Stimulated activated CD8-positive, alpha-beta memory T cell treated with anti-CD3 and anti-CD28 coated beads, Interleukin-12 subunit alpha, Interleukin-12 subunit beta, amount 100 ng/mL, for 24 hours (primary cell): ENCODE data around the gene YY1AP1.
A peak's percentile ranks its signal among the peaks of the same experiment; 100 is the strongest.
"Not testable (repeated sequence)": the region's sequence is repeated elsewhere in the genome, so short reads cannot be mapped to it uniquely, and the experiment has no call there.

Source experiments
- DNase-seq: peaks from one replicate; pipeline ENCODE4 v3.0.0-alpha.2; 2020; ENCODE audit errors: extremely low read depth

Gene YY1AP1, protein sequence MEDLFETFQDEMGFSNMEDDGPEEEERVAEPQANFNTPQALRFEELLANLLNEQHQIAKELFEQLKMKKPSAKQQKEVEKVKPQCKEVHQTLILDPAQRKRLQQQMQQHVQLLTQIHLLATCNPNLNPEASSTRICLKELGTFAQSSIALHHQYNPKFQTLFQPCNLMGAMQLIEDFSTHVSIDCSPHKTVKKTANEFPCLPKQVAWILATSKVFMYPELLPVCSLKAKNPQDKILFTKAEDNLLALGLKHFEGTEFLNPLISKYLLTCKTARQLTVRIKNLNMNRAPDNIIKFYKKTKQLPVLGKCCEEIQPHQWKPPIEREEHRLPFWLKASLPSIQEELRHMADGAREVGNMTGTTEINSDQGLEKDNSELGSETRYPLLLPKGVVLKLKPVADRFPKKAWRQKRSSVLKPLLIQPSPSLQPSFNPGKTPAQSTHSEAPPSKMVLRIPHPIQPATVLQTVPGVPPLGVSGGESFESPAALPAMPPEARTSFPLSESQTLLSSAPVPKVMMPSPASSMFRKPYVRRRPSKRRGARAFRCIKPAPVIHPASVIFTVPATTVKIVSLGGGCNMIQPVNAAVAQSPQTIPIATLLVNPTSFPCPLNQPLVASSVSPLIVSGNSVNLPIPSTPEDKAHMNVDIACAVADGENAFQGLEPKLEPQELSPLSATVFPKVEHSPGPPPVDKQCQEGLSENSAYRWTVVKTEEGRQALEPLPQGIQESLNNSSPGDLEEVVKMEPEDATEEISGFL

DNA sequence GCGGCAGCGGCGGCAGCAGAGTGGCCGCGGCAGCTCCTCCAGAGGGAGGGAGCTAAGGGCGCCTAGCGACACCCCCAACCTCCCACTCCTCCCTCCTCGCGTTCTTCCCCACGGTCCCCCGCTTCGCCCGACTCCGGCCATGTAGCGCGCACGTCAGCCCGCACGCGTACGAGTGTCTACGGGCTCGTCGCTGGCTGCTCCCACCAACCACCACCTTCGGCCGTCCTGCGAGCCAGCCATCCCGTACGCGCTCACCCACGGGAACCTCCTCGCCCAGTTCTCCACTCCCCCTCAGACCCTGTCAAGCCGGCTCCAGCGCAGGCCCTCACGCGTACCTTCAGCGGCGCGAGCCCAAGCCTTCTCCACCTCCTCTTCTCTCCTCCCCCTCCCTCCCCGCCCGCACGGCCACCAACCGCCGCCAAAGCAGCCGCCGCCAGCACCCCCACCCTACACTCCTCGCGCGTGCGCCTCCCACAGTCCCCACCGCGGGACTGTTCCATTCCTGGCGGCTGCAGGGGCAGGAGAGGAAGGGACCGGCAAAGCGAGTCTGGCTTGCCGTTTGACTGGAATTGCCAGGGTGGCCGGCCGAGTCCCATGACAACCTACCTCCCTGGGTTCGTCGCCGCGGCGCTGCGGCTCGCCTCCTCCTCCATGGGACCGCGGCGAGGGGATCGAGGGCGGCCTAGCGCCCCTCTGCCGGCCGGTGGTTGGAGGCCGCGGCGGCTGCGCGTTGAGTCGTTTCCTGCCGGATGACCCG, at the start of gene YY1AP1:
Gene YY1AP1, minus strand, starts transcription at position 451 of the 757 bp plus-strand sequence. CDS start 8,338 bp downstream, outside the sequence.
- DNase-seq, result peak; percentile 78

DNA sequence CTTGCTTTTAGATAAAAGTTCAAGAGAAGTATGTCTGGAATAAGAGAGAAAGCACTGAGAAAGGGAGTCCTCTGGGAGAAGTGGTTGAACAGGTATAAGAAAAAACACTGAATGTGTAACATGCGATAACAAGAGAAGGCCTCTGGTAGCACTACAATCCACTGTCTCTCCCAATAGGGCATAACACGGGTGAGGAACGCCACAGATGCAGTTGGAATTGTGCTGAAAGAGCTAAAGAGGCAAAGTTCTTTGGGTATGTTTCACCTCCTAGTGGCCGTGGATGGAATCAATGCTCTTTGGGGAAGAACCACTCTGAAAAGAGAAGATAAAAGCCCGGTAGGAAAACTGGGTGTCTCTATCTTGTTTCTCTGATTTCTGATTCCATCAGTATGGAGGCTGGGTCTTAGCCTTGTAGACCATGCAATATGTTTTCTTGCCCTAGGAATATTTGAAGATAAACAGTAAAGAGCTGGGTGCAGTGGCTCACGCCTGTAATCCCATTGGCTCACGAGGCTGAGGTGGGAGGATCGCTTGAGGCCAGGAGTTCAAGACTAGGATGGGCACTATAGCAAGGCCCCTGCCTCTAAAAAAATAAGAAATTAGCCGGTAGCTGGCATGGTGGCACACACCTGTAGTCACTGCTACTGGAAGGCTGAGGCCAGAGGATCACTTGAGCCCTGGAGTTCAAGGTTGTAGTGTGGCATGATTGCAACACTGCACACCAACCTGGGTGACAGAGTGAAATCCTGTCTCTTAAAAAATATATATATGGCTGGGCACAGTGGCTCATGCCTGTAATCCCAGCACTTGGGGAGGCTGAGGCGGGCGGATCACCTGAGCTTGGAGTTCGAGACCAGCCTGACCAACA, 40.7 kb upstream of the YY1AP1 start:
- DNase-seq, result no peak

DNA sequence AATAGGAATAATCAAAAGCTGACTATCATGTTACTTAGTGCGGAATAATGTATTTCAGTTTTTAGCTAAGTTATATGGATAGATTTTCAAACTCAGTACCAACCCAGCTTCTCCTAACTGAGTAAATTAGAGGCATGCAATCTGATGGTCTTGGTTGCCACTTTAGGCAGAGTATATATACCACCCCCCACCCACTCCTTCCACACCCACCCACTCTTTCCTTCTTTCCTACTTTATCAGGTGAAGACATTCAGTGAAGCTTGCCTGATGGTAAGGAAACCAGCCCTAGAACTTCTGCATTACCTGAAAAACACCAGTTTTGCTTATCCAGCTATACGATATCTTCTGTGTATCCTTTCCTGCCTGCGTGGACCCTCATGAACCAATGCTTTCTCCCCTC, 36.6 kb upstream of the YY1AP1 start:
- no peak for DNase-seq

DNA sequence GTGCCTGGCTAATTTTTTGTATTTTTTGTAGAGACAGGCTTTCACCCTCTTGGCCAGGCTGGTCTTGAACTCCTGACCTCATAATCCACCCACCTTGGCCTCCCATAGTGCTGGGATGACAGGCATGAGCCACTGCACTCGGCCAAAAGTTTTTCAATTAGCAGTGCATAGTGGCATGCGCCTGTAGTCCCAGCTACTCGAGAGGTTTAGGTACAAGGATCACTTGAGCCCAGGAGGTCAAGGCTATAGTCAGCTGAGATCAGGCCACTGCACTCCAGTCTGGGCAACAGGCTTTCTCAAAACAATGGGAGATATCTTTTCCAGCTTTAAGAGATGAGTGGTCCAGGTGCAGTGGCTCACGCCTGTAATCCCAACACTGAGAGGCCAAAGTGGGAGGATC, 31.1 kb upstream of the YY1AP1 start:
- DNase-seq, result no peak

DNA sequence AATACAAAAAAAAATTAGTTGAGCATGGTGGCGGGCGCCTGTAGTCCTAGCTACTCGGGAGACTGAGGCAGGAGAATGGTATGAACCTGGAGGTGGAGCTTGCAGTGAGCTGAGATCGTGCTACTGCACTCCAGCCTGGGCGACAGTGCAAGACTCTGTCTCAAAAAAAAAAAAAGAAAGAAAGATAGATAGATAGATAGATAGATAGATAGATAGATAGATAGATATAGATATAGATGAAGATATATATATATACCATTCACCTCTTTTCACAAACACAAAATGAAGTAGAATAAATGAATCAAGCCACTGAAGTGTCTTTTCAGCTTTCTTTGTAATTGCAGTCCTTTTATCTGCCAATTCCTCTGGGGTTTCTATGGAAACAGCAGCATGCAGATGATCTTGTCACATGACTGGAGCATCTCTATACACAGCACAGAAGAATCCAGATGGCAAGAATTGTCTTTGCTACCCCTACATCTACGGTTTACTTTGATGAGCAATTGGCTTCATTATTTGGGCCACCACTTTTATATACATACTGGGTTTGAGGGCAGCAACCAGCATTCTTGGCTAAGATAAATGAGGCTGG, 30.0 kb upstream of the YY1AP1 start:
- DNase-seq, result not testable (repeated sequence)

DNA sequence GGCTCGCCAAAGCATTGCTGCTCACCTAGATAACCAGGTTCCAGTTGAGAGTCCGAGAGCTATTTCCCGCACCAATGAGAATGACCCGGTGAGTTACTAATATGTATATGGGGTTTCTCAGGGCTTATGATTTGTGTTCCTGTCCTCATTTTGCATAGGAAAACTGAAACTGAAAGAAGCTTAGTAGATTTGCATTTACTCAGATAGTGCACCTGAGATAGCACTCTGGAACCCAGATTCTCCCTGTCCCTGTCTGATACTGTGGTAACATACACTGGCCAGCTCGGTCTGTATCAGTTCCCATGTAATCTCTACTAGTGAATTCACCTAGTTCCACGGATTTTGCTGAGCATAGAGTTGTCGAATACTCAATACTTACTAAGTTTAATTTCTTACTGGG, 28.5 kb upstream of the YY1AP1 start:
- no peak for DNase-seq

DNA sequence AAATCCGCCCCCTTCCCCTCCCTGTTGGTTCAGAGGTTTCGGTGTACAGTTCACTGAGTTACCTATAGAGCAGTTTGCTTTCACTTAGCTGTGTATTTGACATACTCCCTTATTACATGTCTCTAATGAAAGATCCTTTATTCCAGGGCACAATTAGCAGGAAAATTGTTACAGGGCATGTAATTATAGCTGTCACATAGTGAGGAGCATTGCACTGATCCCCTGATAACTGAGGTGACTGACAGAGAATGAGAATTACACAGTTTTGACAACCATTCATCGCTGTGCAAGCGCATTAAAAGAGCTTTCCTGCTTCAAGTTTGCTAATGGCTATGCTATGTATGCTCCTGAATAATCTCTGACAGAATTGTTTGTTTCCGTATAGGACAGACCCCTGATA, 27.2 kb upstream of the YY1AP1 start:
- DNase-seq, result no peak

DNA sequence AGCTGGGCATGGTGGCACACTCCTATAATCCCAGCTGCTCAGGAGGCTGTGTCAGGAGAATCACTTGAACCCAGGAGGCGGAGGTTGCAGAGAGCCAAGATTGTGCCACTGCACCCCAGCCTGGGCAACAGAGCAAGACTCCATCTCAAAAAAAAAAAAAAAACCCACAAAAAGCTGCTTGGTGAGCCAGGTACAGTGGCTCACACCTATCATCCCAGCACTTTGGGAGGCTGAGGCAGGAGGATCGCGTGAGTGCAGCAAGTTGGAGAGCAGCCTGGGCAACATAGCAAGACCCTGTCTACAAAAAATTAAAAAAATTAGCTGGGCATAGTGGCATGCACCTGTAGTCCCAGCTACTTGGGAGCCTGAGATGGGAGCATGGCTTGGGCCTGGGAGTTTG, 26.5 kb upstream of the YY1AP1 start:
- not testable (repeated sequence) for DNase-seq

DNA sequence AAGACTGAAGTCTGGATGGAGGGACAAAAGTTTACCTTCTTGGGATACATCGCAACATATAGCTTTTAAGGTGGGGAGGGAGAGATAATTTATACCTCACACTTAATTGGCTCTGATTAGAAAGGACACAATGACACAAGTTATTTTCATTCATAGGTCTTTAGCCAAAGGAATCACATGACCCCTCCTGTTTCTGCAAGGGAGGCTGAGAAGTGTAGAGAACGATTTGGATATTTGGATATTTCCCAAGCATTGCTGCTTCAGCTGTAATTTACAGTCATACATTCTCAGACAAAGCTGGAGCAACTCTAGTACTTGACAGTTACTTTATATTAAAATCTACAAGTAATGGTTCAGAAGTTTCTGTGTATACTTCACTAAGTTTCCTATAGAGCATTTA, 24.5 kb upstream of the YY1AP1 start:
- no peak for DNase-seq

DNA sequence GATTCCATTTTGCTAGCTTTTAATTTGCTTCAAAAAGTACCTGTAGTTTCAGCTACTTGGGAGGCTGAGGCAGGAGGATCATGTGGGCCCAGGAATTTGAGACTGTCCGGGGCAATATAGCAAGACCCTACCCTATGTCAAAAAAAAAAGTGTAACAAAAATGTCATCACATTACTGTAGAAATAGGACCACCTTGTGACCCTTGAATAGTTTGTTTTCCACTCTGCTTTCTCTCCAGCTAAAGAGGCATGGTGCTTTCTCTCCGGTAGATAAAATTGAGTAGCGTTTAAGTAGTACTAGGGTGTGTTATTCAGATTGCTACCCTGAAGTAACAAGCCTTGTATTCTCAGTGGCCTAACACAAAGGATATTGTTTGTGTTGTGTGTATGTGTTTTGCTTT, 24.1 kb upstream of the YY1AP1 start:
- DNase-seq, result not testable (repeated sequence)

DNA sequence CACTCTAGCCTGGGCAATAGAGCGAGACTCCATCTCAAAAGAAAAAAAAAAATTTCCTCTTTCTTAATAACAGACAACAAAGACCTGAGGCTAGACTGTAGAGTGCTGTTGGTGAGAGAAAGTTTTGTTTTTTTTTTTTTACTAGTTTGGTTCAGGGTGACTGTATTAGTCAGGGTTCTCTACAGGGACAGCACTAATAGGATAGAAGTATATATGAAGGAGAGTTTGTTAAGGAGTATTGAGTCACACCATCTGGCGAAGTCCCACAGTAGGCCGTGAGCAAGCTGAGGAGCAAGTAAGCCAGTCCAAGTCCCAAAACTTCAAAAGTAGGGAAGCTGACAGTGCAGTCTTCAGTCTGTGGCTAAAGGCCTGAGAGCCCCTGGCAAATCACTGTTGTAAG, 22.9 kb upstream of the YY1AP1 start:
- not testable (repeated sequence) for DNase-seq

DNA sequence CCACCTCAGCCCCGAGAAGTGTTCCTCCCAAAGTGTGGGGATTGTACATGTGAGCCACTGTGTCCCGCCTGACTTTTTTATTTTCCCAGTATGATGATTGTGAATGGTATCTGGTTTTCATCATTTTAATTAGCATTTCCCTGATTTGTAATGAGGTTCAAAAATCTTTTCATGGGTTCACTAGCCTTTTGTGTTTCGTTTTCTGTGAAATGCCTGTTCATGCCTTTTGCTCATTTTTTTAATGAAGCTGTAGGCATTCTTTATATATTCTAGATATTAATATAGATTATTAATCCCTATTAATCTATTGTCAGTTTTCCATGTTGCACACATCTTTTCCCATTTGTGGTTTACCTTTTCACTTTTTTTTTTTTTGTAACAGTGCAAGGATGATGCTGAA, 20.8 kb upstream of the YY1AP1 start:
- no peak for DNase-seq

DNA sequence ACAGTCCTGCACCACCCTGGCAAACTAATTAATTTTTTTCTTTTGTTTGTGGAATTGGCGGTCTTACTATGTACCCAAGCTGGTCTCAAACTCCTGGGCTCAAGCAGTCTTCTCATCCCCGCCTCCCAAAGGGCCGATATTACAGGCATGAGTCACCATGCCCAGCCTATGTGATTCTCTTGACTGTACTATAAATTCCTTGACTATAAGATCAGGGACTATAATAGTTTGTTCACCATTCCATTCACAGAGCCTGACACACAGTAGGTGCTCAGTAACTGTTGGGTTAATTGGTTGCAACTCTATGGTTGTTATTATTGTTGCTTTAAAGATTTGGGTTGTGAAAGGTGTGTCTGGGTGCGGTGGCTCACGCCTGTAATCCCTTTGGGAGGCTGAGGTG, 17.6 kb upstream of the YY1AP1 start:
- no peak for DNase-seq

DNA sequence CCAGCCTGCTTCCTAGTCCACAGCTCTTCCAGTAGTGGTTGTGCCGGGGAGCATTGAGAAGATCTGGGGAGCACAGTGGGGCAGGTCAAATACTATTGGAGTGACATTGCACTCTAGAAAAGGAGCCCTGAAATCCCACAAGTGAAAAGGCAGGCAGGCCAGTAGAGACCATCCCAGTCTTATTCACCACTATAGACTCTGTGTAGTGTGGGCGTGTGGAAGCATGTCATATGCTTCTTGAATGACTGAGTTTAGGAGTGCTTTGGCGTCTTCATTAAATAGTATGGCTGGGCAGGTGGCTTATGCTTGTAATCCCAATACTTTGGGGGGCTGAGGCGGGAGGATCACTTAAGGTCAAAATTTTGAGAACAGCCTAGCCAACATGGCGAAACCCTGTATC, 15.8 kb upstream of the YY1AP1 start:
- DNase-seq, result not testable (repeated sequence)

DNA sequence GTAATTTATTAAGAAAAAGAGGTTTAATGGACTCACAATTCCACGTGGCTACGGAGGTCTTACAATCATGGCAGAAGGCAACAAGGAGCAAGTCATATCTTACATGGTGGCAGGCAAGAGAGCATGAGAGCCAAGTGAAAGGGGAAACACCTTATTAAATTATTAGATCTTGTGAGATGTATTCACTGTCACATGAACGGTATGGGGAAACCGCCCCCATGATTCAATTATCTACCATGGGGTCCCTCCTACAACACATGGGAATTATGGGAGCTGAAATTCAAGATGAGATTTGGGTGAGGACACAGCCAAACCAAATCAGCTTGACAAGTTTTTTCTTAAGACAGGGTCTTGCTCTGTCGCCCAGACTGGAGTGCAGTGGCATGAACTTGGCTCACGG, 14.6 kb upstream of the YY1AP1 start:
- no peak for DNase-seq

DNA sequence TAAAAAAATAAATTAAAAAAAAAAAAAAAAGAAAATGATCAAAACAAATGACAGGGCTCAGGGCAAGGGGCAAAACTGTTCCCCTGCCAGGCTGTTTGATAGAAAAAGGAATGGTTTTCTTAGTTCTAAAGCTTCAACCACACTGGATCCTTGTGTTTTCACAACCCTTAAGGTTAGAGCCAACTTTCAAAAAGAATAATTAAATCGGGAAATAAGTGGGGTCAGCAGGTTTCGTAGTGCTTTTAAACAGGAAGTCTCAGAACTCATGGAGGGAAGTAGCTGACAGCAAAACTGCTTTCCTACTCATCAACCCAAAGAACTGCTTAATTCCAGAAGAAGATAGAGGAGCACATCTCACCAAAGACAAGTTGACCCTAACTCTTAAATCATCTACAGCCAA, 13.1 kb upstream of the YY1AP1 start:
- not testable (repeated sequence) for DNase-seq

DNA sequence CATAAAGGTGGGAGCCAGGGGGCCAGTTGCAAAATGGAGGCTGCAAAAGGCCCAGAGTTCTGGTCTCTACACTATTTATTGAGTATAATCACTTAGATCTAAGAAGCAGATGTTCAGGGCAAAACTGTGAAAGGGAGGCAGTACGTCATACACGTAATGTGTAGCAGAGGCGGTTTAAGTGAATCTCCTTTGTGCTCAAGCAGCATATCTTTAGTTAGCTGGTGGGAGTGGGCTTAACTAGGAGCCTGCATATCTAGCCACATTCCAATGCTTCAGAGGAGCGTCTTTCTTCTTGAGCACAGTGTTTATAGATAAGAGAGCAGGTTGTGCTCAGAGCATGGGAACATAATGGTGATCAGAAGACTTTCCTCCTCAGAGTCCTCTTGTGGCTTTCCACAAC, 10.5 kb upstream of the YY1AP1 start:
- not testable (repeated sequence) for DNase-seq

DNA sequence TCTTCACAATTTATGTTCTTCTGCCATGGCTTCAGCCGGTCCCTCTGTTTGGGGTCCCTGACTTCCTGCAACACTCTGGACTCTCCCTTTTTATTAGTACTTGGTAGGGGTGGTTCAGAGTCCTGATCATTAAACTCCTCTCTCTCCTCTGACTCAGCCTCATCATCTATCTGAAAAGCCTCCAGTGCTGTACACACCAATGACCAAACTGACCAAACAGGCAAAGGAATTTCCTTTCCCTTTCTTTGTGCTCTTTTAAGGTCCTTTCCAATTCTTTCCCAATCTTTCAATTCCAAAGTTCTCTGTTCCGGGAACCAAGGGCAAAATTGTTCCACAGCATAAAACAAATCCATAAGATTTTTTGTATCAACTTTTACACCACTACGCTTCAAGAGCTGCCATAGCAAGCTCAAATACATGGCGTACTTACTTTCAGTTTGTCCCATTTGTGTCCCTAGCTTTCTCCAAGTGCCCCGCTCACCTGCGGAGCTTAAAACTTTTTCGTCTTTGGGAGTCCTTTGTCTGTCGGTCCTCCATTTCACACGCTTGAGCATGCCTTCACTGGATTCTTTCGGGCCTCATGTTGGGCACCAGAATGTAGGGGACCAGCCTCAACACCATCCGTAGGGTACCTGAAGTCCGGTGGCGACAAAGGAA, 9.9 kb upstream of the YY1AP1 start:
- DNase-seq, result no peak

DNA sequence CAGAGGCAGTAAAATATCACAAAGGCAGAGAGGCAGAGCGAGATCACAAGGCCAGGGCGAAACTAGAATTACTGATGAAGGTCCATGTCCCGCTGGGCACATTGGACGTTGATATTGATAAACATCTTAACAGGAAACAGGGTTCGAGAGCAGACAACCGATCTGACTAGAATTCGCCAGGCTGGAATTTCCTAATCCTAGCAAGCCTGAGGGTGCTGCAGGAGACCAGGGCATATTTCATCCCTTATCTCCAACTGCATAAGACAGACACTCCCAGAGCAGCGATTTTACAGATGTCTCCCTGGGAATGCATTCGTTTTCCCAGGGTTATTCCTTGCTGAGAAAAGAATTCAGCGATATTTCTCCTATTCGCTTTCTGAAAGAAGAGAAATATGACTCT, 9.0 kb upstream of the YY1AP1 start:
- not testable (repeated sequence) for DNase-seq

DNA sequence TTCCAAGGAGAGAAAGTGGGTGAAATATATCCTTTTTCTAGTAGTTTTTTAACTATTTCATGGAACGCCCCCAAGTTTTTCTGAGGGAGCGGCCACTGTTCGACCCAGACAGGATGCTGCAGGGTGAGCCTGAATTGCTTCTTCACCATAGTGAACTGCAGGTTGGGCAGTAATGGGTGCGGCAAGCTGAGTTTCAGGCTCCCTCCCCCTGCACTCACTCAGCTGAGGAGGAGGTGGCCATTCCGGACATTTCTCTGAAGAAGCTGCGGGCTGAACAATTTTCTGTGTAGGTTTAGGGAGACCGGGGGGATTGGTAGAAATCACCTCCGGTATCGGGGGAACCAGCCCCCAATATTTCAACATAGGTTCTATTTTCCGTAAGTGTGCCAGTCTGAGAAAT, 8.5 kb upstream of the YY1AP1 start:
- no peak for DNase-seq

DNA sequence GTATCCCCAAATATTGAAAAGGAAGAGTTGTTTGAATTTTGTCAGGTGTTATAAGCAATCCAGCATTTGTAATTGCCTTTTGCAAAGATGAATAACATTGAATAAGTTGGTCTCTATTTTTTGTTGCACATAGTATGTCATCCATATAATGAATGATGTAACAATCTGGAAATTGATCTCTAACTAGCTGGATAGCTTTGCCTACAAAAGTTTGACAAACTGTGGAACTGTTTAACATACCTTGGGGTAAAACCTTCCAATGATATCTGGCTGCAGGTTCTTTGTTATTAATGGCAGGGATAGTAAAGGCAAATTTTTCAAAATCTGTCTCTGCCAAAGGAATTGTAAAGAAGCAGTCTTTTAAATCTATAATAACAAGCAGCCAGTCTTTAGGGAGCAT, 8.0 kb upstream of the YY1AP1 start:
- DNase-seq, result no peak
